ENCODE data around the gene MED13. TPM values are rescaled to one million over a fixed set of nuclear protein-coding genes. Genes with fewer than 3 reads are reported as not detected.
"Not testable (repeated sequence)": the region's sequence is repeated elsewhere in the genome, so short reads cannot be mapped to it uniquely, and the experiment has no call there.

The MED13 gene
- total RNA-seq, 1 donor from 2014 or later = 83.7 TPM

- no peak for DNase-seq (ENCODE audit: low spot score, unreplicated experiment)
- Mint-ChIP-seq H3K4me3 (ENCODE audit: low read depth) (no peak overlapping the region), H3K36me3 (ENCODE audit: insufficient read depth) (no peaks in the 10 kb centered on the region), H3K9me3 (ENCODE audit: low read depth) (peaks cover 4% of the 10 kb centered on the region), H3K27me3 (no peaks in the 10 kb centered on the region), H3K4me1 (ENCODE audit: low read depth) (peaks cover under 1% of the 10 kb centered on the region), H3K27ac (no peak overlapping the region)
- no peak for TF ChIP-seq CTCF (IDR thresholded peaks at IDR 0.05; ENCODE audit: unreplicated experiment)
Measured at GRCh38 chr17:62080647-62081046, 15.6 kb upstream of the MED13 start.

GRCh38 chr17:62078009-62078408 lies 12.9 kb upstream of the MED13 start:
- DNase-seq (ENCODE audit: low spot score, unreplicated experiment) = no peak
- H3K9me3 Mint-ChIP-seq (ENCODE audit: low read depth) = peaks cover 4% of the 10 kb centered on the region
- no peak overlapping the region for H3K4me3 Mint-ChIP-seq (ENCODE audit: low read depth)
- no peaks in the 10 kb centered on the region for H3K36me3 Mint-ChIP-seq (ENCODE audit: insufficient read depth)
- H3K27ac Mint-ChIP-seq = no peak overlapping the region
- no peak for TF ChIP-seq CTCF (IDR thresholded peaks at IDR 0.05; ENCODE audit: unreplicated experiment)
- H3K27me3 Mint-ChIP-seq = no peaks in the 10 kb centered on the region
- no peaks in the 10 kb centered on the region for H3K4me1 Mint-ChIP-seq (ENCODE audit: low read depth)

- Mint-ChIP-seq H3K9me3 (ENCODE audit: low read depth) (peaks cover 4% of the 10 kb centered on the region), H3K27ac (no peak overlapping the region), H3K4me3 (ENCODE audit: low read depth) (no peak overlapping the region), H3K27me3 (no peaks in the 10 kb centered on the region), H3K4me1 (ENCODE audit: low read depth) (no peaks in the 10 kb centered on the region), H3K36me3 (ENCODE audit: insufficient read depth) (no peaks in the 10 kb centered on the region)
- DNase-seq (ENCODE audit: low spot score, unreplicated experiment) = no peak
- TF ChIP-seq CTCF (IDR thresholded peaks at IDR 0.05; ENCODE audit: unreplicated experiment) = no peak
Measured at GRCh38 chr17:62076864-62077788, 12.0 kb upstream of the MED13 start.

- no peak for TF ChIP-seq CTCF (IDR thresholded peaks at IDR 0.05; ENCODE audit: unreplicated experiment)
- no peak overlapping the region for H3K4me3 Mint-ChIP-seq (ENCODE audit: low read depth)
- H3K4me1 Mint-ChIP-seq (ENCODE audit: low read depth) = peaks cover 4% of the 10 kb centered on the region
- no peaks in the 10 kb centered on the region for H3K27me3 Mint-ChIP-seq
- no peaks in the 10 kb centered on the region for H3K36me3 Mint-ChIP-seq (ENCODE audit: insufficient read depth)
- no peak for DNase-seq (ENCODE audit: low spot score, unreplicated experiment)
- H3K27ac Mint-ChIP-seq = no peak overlapping the region
- H3K9me3 Mint-ChIP-seq (ENCODE audit: low read depth) = peaks cover 4% of the 10 kb centered on the region
Measured at GRCh38 chr17:62075308-62075815, 10.3 kb upstream of the MED13 start.

- Mint-ChIP-seq H3K27ac (no peak overlapping the region), H3K36me3 (ENCODE audit: insufficient read depth) (no peaks in the 10 kb centered on the region), H3K4me3 (ENCODE audit: low read depth) (no peak overlapping the region), H3K9me3 (ENCODE audit: low read depth) (peaks cover 4% of the 10 kb centered on the region), H3K27me3 (no peaks in the 10 kb centered on the region), H3K4me1 (ENCODE audit: low read depth) (peaks cover 4% of the 10 kb centered on the region)
- no peak for DNase-seq (ENCODE audit: low spot score, unreplicated experiment)
- TF ChIP-seq CTCF (IDR thresholded peaks at IDR 0.05; ENCODE audit: unreplicated experiment) = no peak
Measured at GRCh38 chr17:62073993-62074392, 8.9 kb upstream of the MED13 start.

- not testable (repeated sequence) for H3K4me1 Mint-ChIP-seq (ENCODE audit: low read depth); H3K27ac Mint-ChIP-seq; H3K4me3 Mint-ChIP-seq (ENCODE audit: low read depth); H3K27me3 Mint-ChIP-seq; H3K36me3 Mint-ChIP-seq (ENCODE audit: insufficient read depth); H3K9me3 Mint-ChIP-seq (ENCODE audit: low read depth); DNase-seq (ENCODE audit: low spot score, unreplicated experiment)
Measured at GRCh38 chr17:62072855-62073254, 7.8 kb upstream of the MED13 start.
